D721Med (cell line): Measurements from ENCODE around the gene SLC1A5.
"Not testable (repeated sequence)": the region's sequence is repeated elsewhere in the genome, so short reads cannot be mapped to it uniquely, and the experiment has no call there.

Source experiments
- DNase-seq: peaks from one replicate; pipeline ENCODE4 v3.0.0; 2011; ENCODE audit warnings: low spot score; ENCODE audit not compliant: insufficient read length
- FAIRE-seq: peaks from 2 replicates; lab custom pipeline; 2011; peaks lifted over from hg19 to GRCh38; lab: Jason Lieb, UNC
- TF ChIP-seq, protein P1 (sequence below): IDR thresholded peaks from 2 replicates; pipeline ENCODE4 v1.5.1; 2012; ENCODE audit warnings: mild to moderate bottlenecking, control low read depth; ENCODE audit not compliant: insufficient read depth; ENCODE audit errors: missing control alignments

SLC1A5 gene

GRCh38 chr19:46824890-46825730, 36.7 kb upstream of the SLC1A5 start:
- TF ChIP-seq, protein P1, sequence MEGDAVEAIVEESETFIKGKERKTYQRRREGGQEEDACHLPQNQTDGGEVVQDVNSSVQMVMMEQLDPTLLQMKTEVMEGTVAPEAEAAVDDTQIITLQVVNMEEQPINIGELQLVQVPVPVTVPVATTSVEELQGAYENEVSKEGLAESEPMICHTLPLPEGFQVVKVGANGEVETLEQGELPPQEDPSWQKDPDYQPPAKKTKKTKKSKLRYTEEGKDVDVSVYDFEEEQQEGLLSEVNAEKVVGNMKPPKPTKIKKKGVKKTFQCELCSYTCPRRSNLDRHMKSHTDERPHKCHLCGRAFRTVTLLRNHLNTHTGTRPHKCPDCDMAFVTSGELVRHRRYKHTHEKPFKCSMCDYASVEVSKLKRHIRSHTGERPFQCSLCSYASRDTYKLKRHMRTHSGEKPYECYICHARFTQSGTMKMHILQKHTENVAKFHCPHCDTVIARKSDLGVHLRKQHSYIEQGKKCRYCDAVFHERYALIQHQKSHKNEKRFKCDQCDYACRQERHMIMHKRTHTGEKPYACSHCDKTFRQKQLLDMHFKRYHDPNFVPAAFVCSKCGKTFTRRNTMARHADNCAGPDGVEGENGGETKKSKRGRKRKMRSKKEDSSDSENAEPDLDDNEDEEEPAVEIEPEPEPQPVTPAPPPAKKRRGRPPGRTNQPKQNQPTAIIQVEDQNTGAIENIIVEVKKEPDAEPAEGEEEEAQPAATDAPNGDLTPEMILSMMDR = no peak
- DNase-seq (no peak), FAIRE-seq (no peak)

GRCh38 chr19:46823049-46823448, 34.7 kb upstream of the SLC1A5 start:
- DNase-seq = peak; percentile 84
- TF ChIP-seq, protein P1 = peak; percentile 61
- no peak for FAIRE-seq

DNA sequence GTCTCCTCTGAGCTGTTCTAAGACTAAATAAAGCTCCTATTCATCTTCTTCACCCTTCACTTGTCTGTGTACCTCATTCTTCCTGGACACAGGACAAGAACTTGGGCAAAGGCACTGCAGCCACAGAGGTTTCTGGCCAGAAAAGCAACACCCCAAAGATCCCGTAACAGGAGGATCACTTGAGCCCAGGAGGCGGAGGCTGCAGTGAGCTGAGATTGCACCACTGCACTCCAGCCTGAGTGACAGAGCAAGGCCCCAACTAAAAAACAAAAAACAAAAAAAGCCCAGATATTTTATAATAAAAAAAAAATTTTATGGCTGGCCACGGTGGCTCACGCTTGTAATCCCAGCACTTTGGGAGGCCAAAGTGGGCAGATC, 34.0 kb upstream of the SLC1A5 start:
- not testable (repeated sequence) for FAIRE-seq, DNase-seq

GRCh38 chr19:46821512-46822409, 33.4 kb upstream of the SLC1A5 start:
- no peak for DNase-seq
- TF ChIP-seq, protein P1 = no peak
- no peak for FAIRE-seq

DNA sequence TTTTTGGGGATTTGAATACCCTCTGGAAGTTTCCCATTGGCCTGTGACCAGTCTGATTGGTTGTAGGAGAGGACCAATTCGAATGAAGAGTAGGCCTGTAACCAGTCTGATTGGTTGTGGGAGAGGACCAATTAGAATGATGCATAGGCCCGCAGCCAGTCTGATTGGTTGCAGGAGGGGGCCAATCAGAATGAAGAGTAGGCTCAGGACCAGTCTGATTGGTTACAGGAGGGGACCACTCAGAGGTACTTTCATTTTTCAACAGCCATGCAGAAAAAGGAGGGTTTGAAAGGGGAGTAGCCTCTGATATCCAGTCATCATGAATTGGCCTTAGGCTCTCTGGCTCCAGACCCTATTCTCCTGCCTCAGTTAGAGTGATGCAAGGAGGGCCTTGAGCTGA, 30.4 kb upstream of the SLC1A5 start:
- no peak for FAIRE-seq
- TF ChIP-seq, protein P1 = no peak
- no peak for DNase-seq

GRCh38 chr19:46815833-46816627, 27.6 kb upstream of the SLC1A5 start:
- FAIRE-seq = no peak
- no peak for DNase-seq
- TF ChIP-seq, protein P1 = no peak

- DNase-seq (no peak), FAIRE-seq (no peak)
- TF ChIP-seq, protein P1 = no peak
Observed at GRCh38 chr19:46813839-46814358, 25.5 kb upstream of the SLC1A5 start.
